Spleen (tissue), 11 donors: ENCODE measurements around the gene RRAS2. TPM values are rescaled to one million over a fixed set of nuclear protein-coding genes. Genes with fewer than 3 reads are reported as not detected.

Experiments
- DNase-seq: peaks from one replicate; pipeline ENCODE4 v3.0.0-alpha.2; 2020
- H3K27ac ChIP-seq, 8 donors: fragments of 200-600 bp; sonication (generic) in 7 of 8; 1 replicate in 4 of 8; 2 replicates in 4 of 8; pipeline versions ENCODE4 v1.5.0 to v1.8.0; 2016 to 2021; ENCODE audit warnings: inconsistent platforms in 4 of 8, mild to moderate bottlenecking in 4 of 8, moderate library complexity in 1 of 8
- H3K27me3 ChIP-seq, 7 donors: fragments of 200-600 bp; sonication (generic) in 6 of 7; replicated peaks in 1 of 7; 1 replicate in 4 of 7; 2 replicates in 3 of 7; pipeline versions ENCODE4 v1.5.0 to v1.8.0; 2016 to 2021; ENCODE audit warnings: inconsistent platforms in 3 of 7, mild to moderate bottlenecking in 1 of 7
- H3K36me3 ChIP-seq, 6 donors: fragments of 200-600 bp; sonication (generic) in 5 of 6; 1 replicate in 4 of 6; 2 replicates in 2 of 6; pipeline versions ENCODE4 v1.5.0 to v1.8.0; 2016 to 2021; ENCODE audit warnings: inconsistent platforms in 2 of 6
- H3K4me1 ChIP-seq, 6 donors: fragments of 200-600 bp; sonication (generic) in 5 of 6; 1 replicate in 3 of 6; 2 replicates in 3 of 6; pipeline versions ENCODE4 v1.5.0 to v1.8.0; 2016 to 2021; ENCODE audit warnings: inconsistent platforms in 3 of 6
- H3K4me3 ChIP-seq, 8 donors: fragments of 200-600 bp; sonication (generic) in 7 of 8; 1 replicate in 4 of 8; 2 replicates in 4 of 8; pipeline versions ENCODE4 v1.5.0 to v1.8.0; 2016 to 2021; ENCODE audit warnings: inconsistent platforms in 4 of 8, mild to moderate bottlenecking in 4 of 8, moderate library complexity in 2 of 8
- H3K9me3 ChIP-seq, 8 donors: fragments of 200-600 bp; sonication (generic) in 7 of 8; 1 replicate in 4 of 8; 2 replicates in 4 of 8; pipeline versions ENCODE4 v1.5.0 to v1.8.0; 2016 to 2021; ENCODE audit warnings: inconsistent platforms in 4 of 8
- POLR2A ChIP-seq, 3 donors: fragments of 450-650 bp; IDR thresholded peaks; one replicate each; pipeline ENCODE4 v1.5.1; 2017; ENCODE audit warnings: antibody characterized with exemption in 3 of 3, mild to moderate bottlenecking in 1 of 3
- POLR2AphosphoS5 ChIP-seq, 3 donors: sonication (generic); formaldehyde crosslinking; IDR thresholded peaks; one replicate each; pipeline ENCODE4 v1.5.1; 2017; ENCODE audit warnings: antibody characterized with exemption in 3 of 3
- whole genome bisulfite sequencing, 5 donors: extraction: QIAGEN DNeasy Blood & Tissue Kit in 3 of 5; methylation state at CpG; one replicate each; pipeline versions ENCODE4 v1.1.5 to v1.1.7; 2013 to 2018; 5-methylcytosine and 5-hydroxymethylcytosine counted together
- intact Hi-C: fragments of 100-400 bp; cut with DNase I; formaldehyde crosslinking; loops from one replicate; pipeline ENCODE4 v1.15.0; 2023; ENCODE audit warnings: low total_unique reads
- polyA plus RNA-seq, 3 donors: library from polyadenylated mRNA; stranded (reverse); fragments of 200-250 nt; gene quantifications; one replicate each; pipeline ENCODE4 v1.2.1, GENCODE V29; 2013
- total RNA-seq, 7 donors: library from RNA; depleted of rRNA in 3 of 7; stranded (reverse); fragments of >200 nt in 3 of 7; fragmentation: NEBNext Ultra II Directional in 4 of 7; extraction: Animal tissue kit (Norgen Biotek cat#: 25700) in 4 of 7; gene quantifications; one replicate each; pipeline versions ENCODE4 v1.1.0 to v1.2.1, GENCODE V29; 2016 to 2021
- TF ChIP-seq, protein P1 (sequence below), 11 experiments: fragments of 200-600 bp in 7 of 11; fragments of 450-650 bp in 4 of 11; sonication (generic) in 4 of 11; IDR thresholded peaks in 8 of 11; conservative IDR thresholded peaks in 3 of 11; 1 replicate in 7 of 11; 2 replicates in 4 of 11; pipeline versions ENCODE4 v1.4.0 to v1.8.0; 2016 to 2021; ENCODE audit warnings: antibody characterized with exemption in 11 of 11, inconsistent platforms in 4 of 11, mild to moderate bottlenecking in 1 of 11
- donor health status: healthy with polysubstance abuse.
- donor health status: DM: no; HTN: no; CAD: no; lungs with moderate emphysema.
- donor health status: DM: no; HTN: no; CAD: no.
- donor health status: Bipolar disorder and iron deficiency.
- donor health status: healthy.
- donor health status: DM: no; HTN: no; CAD: no.
- donor health status: DM: yes; HTN: yes; CAD: no.

RRAS2 gene
- total and polyA plus RNA-seq, 10 donors, result 23.7 to 45.8 (median 36.9) TPM

DNA sequence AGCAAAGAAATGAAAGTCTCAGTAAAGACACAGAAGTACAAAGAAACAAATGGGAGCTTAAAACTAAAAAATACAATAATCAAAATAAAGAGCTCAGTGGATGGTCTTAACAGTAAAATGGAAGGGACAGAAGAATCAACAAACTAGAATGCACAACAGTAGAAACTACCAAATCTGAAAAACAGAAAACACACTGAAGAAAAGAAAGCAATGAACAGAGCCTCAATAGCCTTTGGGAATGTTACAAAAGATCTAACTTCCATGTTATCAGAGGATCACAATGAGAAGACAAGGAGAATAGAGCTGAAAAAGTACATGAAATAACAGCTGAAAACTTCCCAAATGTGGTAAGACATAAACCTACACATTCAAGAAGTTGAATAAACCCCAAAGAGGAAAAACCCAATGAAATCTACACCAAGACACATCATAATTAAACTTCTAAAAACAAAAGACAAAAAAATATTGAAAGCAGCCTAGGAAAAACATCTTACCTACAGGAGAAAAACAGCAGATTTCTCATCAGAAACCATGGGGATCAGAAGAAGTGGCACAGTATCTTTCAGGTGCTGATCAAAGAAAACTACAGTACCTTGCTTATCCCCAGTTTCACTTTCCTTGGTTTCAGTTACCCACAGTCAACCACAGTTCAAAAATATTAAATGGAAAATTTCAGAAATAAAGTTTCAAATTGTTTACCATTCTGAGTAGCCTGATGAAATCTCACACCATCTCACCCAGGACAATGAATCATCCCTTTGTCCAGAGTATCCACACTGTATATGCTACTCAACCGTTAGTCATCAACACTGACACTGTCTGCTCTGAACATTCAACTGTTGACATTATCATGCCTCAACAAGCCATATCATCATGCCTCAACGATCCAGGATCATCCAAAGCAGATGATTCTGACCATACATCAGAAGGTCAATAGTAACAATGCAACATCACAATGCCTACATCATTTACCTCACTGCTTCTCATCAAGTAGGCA, 22.2 kb downstream of the RRAS2 start:
- Histone ChIP-seq H3K4me3 (no peak overlapping the region), H3K27me3 (no peaks in the 10 kb centered on the region), H3K27ac (peak overlapping the region in 1 of 8 donors; percentile 53), H3K9me3 (peaks cover 0 to 17% (median 14%) of the 10 kb centered on the region in 8 donors), H3K36me3 (no peaks in the 10 kb centered on the region), H3K4me1 (peaks cover 3 to 85% (median 32%) of the 10 kb centered on the region in 6 donors)
- DNase-seq, result no peak
- intact Hi-C loops, result no loop called here
- WGBS, 5 donors, result 54 to 87% (median 82%) methylated on average over 2 of the region's 2 CpGs
- TF ChIP-seq, protein P1, sequence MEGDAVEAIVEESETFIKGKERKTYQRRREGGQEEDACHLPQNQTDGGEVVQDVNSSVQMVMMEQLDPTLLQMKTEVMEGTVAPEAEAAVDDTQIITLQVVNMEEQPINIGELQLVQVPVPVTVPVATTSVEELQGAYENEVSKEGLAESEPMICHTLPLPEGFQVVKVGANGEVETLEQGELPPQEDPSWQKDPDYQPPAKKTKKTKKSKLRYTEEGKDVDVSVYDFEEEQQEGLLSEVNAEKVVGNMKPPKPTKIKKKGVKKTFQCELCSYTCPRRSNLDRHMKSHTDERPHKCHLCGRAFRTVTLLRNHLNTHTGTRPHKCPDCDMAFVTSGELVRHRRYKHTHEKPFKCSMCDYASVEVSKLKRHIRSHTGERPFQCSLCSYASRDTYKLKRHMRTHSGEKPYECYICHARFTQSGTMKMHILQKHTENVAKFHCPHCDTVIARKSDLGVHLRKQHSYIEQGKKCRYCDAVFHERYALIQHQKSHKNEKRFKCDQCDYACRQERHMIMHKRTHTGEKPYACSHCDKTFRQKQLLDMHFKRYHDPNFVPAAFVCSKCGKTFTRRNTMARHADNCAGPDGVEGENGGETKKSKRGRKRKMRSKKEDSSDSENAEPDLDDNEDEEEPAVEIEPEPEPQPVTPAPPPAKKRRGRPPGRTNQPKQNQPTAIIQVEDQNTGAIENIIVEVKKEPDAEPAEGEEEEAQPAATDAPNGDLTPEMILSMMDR (IDR thresholded peaks at IDR 0.05 in 8 of 11, conservative IDR thresholded peaks at IDR 0.05 in 3 of 11), result no peak
- TF ChIP-seq POLR2AphosphoS5 (IDR thresholded peaks at IDR 0.05) (no peak), POLR2A (IDR thresholded peaks at IDR 0.05) (no peak)

DNA sequence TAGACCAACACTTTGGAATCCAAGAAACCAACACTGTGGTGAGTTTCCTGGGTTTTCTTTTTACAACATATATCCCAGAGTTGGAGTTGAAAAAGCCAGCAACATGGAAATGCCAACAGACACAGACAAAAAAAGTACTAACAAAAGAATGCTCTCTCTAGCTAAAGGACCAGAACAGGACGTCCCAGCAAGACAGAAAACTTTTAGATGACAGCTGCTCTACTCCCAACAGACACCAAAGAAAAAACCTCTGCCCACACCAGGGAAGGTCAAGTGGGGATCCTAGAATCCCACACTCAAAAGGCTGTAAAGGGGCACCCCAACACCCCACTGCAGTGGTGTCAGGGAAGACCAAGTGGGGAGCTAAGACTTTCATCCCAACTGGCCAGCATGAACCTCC, 23.3 kb downstream of the RRAS2 start:
- Histone ChIP-seq H3K4me3 (no peak overlapping the region), H3K27ac (peak overlapping the region in 1 of 8 donors; percentile 48), H3K9me3 (peaks cover 0 to 17% (median 14%) of the 10 kb centered on the region in 8 donors), H3K36me3 (no peaks in the 10 kb centered on the region), H3K27me3 (no peaks in the 10 kb centered on the region), H3K4me1 (peaks cover 6 to 85% (median 35%) of the 10 kb centered on the region in 6 donors)
- intact Hi-C loops, result no loop called here
- 56 to 77% (median 67%) methylated on average over 1 of the region's 1 CpG for WGBS, 5 donors
- DNase-seq, result no peak
- TF ChIP-seq, protein P1 (IDR thresholded peaks at IDR 0.05 in 8 of 11, conservative IDR thresholded peaks at IDR 0.05 in 3 of 11), result no peak
- no peak for TF ChIP-seq POLR2A (IDR thresholded peaks at IDR 0.05)
- no peak for TF ChIP-seq POLR2AphosphoS5 (IDR thresholded peaks at IDR 0.05)

DNA sequence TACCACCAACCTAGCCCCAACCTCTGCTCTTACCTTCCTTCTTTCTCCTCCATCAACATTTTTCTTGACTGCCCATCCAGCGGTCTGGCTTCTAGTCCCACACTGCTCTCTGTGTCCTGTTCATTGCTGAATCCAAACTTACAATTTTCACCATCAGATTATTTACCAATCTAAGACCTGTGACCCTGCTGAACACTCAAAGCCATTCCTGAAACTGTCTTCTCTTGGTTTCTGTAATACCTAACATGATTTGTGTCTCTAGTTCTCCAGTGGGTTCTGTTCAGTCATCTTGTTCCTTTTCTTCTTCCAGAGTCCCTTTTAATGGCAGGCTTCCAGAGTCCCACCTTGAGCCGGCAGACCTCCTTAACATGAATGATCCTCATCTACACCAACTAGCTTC, 24.1 kb downstream of the RRAS2 start:
- intact Hi-C loops, result no loop called here
- TF ChIP-seq POLR2A (IDR thresholded peaks at IDR 0.05) (no peak), POLR2AphosphoS5 (IDR thresholded peaks at IDR 0.05) (no peak)
- TF ChIP-seq, protein P1 (IDR thresholded peaks at IDR 0.05 in 8 of 11, conservative IDR thresholded peaks at IDR 0.05 in 3 of 11), result no peak
- Histone ChIP-seq H3K4me1 (peaks cover 6 to 86% (median 36%) of the 10 kb centered on the region in 6 donors), H3K27ac (peak overlapping the region in 2 of 8 donors; percentile 9 to 48), H3K36me3 (no peaks in the 10 kb centered on the region), H3K4me3 (no peak overlapping the region), H3K27me3 (no peaks in the 10 kb centered on the region), H3K9me3 (peaks cover 0 to 17% (median 14%) of the 10 kb centered on the region in 8 donors)
- no peak for DNase-seq
- 73 to 86% (median 81%) methylated on average over 2 of the region's 2 CpGs for WGBS, 5 donors

DNA sequence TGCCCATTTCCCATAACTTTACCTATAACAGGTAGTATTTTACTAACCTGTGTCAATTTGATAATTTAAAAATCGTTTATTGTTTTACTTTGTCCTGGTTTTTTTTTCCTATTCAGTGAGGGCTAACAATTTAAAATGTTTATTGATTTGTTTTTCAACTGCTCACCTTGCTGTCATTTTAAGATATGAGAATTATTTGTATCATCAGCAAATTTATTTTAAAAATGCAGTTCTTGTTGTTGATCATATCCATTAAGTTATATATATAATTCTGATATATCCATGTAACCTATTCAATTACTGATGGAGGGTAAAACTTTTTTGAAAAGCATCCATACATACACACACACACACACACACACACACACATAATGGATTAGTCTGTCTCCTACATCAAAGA, 24.8 kb downstream of the RRAS2 start:
- H3K36me3 ChIP-seq, result no peaks in the 10 kb centered on the region
- no peak overlapping the region for H3K4me3 ChIP-seq
- H3K27ac ChIP-seq, result no peak overlapping the region
- H3K9me3 ChIP-seq, result peaks cover 0 to 17% (median 14%) of the 10 kb centered on the region in 8 donors
- no peaks in the 10 kb centered on the region for H3K27me3 ChIP-seq
- WGBS, 5 donors, result 82 to 96% (median 88%) methylated on average over 1 of the region's 1 CpG
- DNase-seq, result no peak
- intact Hi-C loops, result no loop called here
- no peak for TF ChIP-seq POLR2A (IDR thresholded peaks at IDR 0.05)
- TF ChIP-seq, protein P1 (IDR thresholded peaks at IDR 0.05 in 8 of 11, conservative IDR thresholded peaks at IDR 0.05 in 3 of 11), result no peak
- TF ChIP-seq POLR2AphosphoS5 (IDR thresholded peaks at IDR 0.05), result no peak
- peaks cover 6 to 87% (median 34%) of the 10 kb centered on the region in 6 donors for H3K4me1 ChIP-seq
